ENCODE results near the gene CPB2.

CPB2 gene

GRCh38 chr13:46129955-46130618 lies 25.3 kb upstream of the CPB2 start:
- TF ChIP-seq CREB1 (IDR thresholded peaks at IDR 0.05; ENCODE audit: low read depth) (no peak), EGR1 (IDR thresholded peaks at IDR 0.05) (no peak), TEAD4 (IDR thresholded peaks at IDR 0.05) (no peak), ZBTB7A (IDR thresholded peaks at IDR 0.05; ENCODE audit: low read depth) (no peak), NFIC (IDR thresholded peaks at IDR 0.05) (no peak)

- no peak for TF ChIP-seq YY1 (IDR thresholded peaks at IDR 0.05; ENCODE audit: low read depth)
- TF ChIP-seq ZBTB7A (IDR thresholded peaks at IDR 0.05; ENCODE audit: low read depth), result no peak
- TF ChIP-seq USF1 (IDR thresholded peaks at IDR 0.05), result no peak
- no peak for TF ChIP-seq NFIC (IDR thresholded peaks at IDR 0.05)
- TF ChIP-seq RAD21 (IDR thresholded peaks at IDR 0.05; ENCODE audit: low read depth), result no peak
- TF ChIP-seq REST (IDR thresholded peaks at IDR 0.05; ENCODE audit: low read depth), result no peak
- TF ChIP-seq FOXM1 (IDR thresholded peaks at IDR 0.05; ENCODE audit: borderline replicate concordance, low read depth), result no peak
- TF ChIP-seq CEBPB (IDR thresholded peaks at IDR 0.05), result no peak
- TF ChIP-seq EGR1 (IDR thresholded peaks at IDR 0.05), result no peak
- TF ChIP-seq EP300 (IDR thresholded peaks at IDR 0.05; ENCODE audit: borderline replicate concordance), result no peak
- TF ChIP-seq TCF12 (IDR thresholded peaks at IDR 0.05; ENCODE audit: low read depth), result no peak
- no peak for TF ChIP-seq MAX (IDR thresholded peaks at IDR 0.05)
- no peak for TF ChIP-seq TEAD4 (IDR thresholded peaks at IDR 0.05)
- TF ChIP-seq TAF1 (IDR thresholded peaks at IDR 0.05; ENCODE audit: low read depth), result no peak
- TF ChIP-seq CREB1 (IDR thresholded peaks at IDR 0.05; ENCODE audit: low read depth), result no peak
Measured at GRCh38 chr13:46129124-46129523, 24.3 kb upstream of the CPB2 start.

GRCh38 chr13:46127358-46128023 lies 22.7 kb upstream of the CPB2 start:
- TF ChIP-seq USF1 (IDR thresholded peaks at IDR 0.05) (no peak), REST (IDR thresholded peaks at IDR 0.05; ENCODE audit: low read depth) (no peak), RAD21 (IDR thresholded peaks at IDR 0.05; ENCODE audit: low read depth) (no peak), TEAD4 (IDR thresholded peaks at IDR 0.05) (no peak), FOXM1 (IDR thresholded peaks at IDR 0.05; ENCODE audit: borderline replicate concordance, low read depth) (no peak)

GRCh38 chr13:46126552-46127357 lies 21.9 kb upstream of the CPB2 start:
- no peak for TF ChIP-seq EGR1 (IDR thresholded peaks at IDR 0.05)
- TF ChIP-seq RAD21 (IDR thresholded peaks at IDR 0.05; ENCODE audit: low read depth), result peak; percentile 74

- TF ChIP-seq FOXM1 (IDR thresholded peaks at IDR 0.05; ENCODE audit: borderline replicate concordance, low read depth) (no peak), EGR1 (IDR thresholded peaks at IDR 0.05) (no peak), MAX (IDR thresholded peaks at IDR 0.05) (no peak), TEAD4 (IDR thresholded peaks at IDR 0.05) (no peak), EP300 (IDR thresholded peaks at IDR 0.05; ENCODE audit: borderline replicate concordance) (no peak), TCF12 (IDR thresholded peaks at IDR 0.05; ENCODE audit: low read depth) (no peak), CEBPB (IDR thresholded peaks at IDR 0.05) (no peak)
Measured at GRCh38 chr13:46126056-46126455, 21.2 kb upstream of the CPB2 start.

Data from Ishikawa (cell line).